SKM-1 treated with dmso at 0.1 percent for 144 hours (cell line): ENCODE data around the gene MYRIP.

ENCODE experiments used
- DNase-seq: peaks from one replicate; lab custom pipeline; 2025; ENCODE audit not compliant: unreplicated experiment; lab: John Stamatoyannopoulos, UW

Gene MYRIP

GRCh38 chr3:40224796-40225515, 415.5 kb downstream of the MYRIP start:
- DNase-seq = no peak

GRCh38 chr3:40226636-40227035, 417.2 kb downstream of the MYRIP start:
- no peak for DNase-seq

- DNase-seq = no peak
Observed at GRCh38 chr3:40228792-40229350, 419.5 kb downstream of the MYRIP start.

- no peak for DNase-seq
Observed at GRCh38 chr3:40229386-40229785, 420.0 kb downstream of the MYRIP start.

GRCh38 chr3:40229963-40230362, 420.6 kb downstream of the MYRIP start:
- DNase-seq = no peak

- DNase-seq = no peak
Observed at GRCh38 chr3:40230382-40230781, 421.0 kb downstream of the MYRIP start.

- DNase-seq = no peak
Observed at GRCh38 chr3:40232626-40233025, 423.2 kb downstream of the MYRIP start.

GRCh38 chr3:40237159-40237558, 427.8 kb downstream of the MYRIP start:
- no peak for DNase-seq

GRCh38 chr3:40237889-40238571, 428.6 kb downstream of the MYRIP start:
- DNase-seq = no peak

- DNase-seq = no peak
Observed at GRCh38 chr3:40240921-40241320, 431.5 kb downstream of the MYRIP start.

GRCh38 chr3:40242216-40242615, 432.8 kb downstream of the MYRIP start:
- DNase-seq = no peak

- DNase-seq = no peak
Observed at GRCh38 chr3:40242638-40243037, 433.2 kb downstream of the MYRIP start.

- DNase-seq = no peak
Observed at GRCh38 chr3:40243056-40243455, 433.6 kb downstream of the MYRIP start.

GRCh38 chr3:40247714-40248454, 438.5 kb downstream of the MYRIP start:
- no peak for DNase-seq

GRCh38 chr3:40248591-40248990, 439.2 kb downstream of the MYRIP start:
- DNase-seq = no peak

GRCh38 chr3:40249168-40249567, 439.8 kb downstream of the MYRIP start:
- no peak for DNase-seq

- DNase-seq = no peak
Observed at GRCh38 chr3:40254491-40254890, 445.1 kb downstream of the MYRIP start.

GRCh38 chr3:40254891-40255290, 445.5 kb downstream of the MYRIP start:
- DNase-seq = no peak

- DNase-seq = no peak
Observed at GRCh38 chr3:40255532-40255931, 446.1 kb downstream of the MYRIP start.

GRCh38 chr3:40258064-40258463, 448.7 kb downstream of the MYRIP start:
- DNase-seq = no peak

GRCh38 chr3:40258555-40258954, 449.1 kb downstream of the MYRIP start:
- DNase-seq = peak; percentile 24

- DNase-seq = no peak
Observed at GRCh38 chr3:40262331-40262730, 452.9 kb downstream of the MYRIP start.
